ENCODE measurements around the gene RRN3.
"Not testable (repeated sequence)": the region's sequence is repeated elsewhere in the genome, so short reads cannot be mapped to it uniquely, and the experiment has no call there.

RRN3 gene

GRCh38 chr16:15027503-15028344 is 66.3 kb downstream of the RRN3 start:
- DNase-seq (ENCODE audit: low read depth): not testable (repeated sequence)

GRCh38 chr16:15027051-15027450 is 67.0 kb downstream of the RRN3 start:
- DNase-seq (ENCODE audit: low read depth): not testable (repeated sequence)

- not testable (repeated sequence) for DNase-seq (ENCODE audit: low read depth)
Measured at GRCh38 chr16:15025234-15025951, 68.7 kb downstream of the RRN3 start.

- not testable (repeated sequence) for DNase-seq (ENCODE audit: low read depth)
Measured at GRCh38 chr16:15024858-15025199, 69.2 kb downstream of the RRN3 start.

GRCh38 chr16:15023381-15024077 is 70.5 kb downstream of the RRN3 start:
- not testable (repeated sequence) for DNase-seq (ENCODE audit: low read depth)

- not testable (repeated sequence) for DNase-seq (ENCODE audit: low read depth)
Measured at GRCh38 chr16:15022194-15022593, 71.9 kb downstream of the RRN3 start.

- not testable (repeated sequence) for DNase-seq (ENCODE audit: low read depth)
Measured at GRCh38 chr16:15021429-15021828, 72.6 kb downstream of the RRN3 start.

- DNase-seq (ENCODE audit: low read depth): not testable (repeated sequence)
Measured at GRCh38 chr16:15016951-15017580, 77.0 kb downstream of the RRN3 start.

GRCh38 chr16:15016354-15016753 is 77.7 kb downstream of the RRN3 start:
- DNase-seq (ENCODE audit: low read depth): not testable (repeated sequence)

GRCh38 chr16:15015671-15016070 is 78.4 kb downstream of the RRN3 start:
- DNase-seq (ENCODE audit: low read depth): not testable (repeated sequence)

GRCh38 chr16:15012941-15013340 is 81.1 kb downstream of the RRN3 start:
- not testable (repeated sequence) for DNase-seq (ENCODE audit: low read depth)
